Measurements from ENCODE around the gene RPS21. TPM values are rescaled to one million over a fixed set of nuclear protein-coding genes. Genes with fewer than 3 reads are reported as not detected.

Gene RPS21
- total and polyA plus RNA-seq, 2 of the 13 experiments (the other 11 are each of a cell fraction or from before 2014, with no cell fraction given) = 2,647 to 11,063 TPM

DNA sequence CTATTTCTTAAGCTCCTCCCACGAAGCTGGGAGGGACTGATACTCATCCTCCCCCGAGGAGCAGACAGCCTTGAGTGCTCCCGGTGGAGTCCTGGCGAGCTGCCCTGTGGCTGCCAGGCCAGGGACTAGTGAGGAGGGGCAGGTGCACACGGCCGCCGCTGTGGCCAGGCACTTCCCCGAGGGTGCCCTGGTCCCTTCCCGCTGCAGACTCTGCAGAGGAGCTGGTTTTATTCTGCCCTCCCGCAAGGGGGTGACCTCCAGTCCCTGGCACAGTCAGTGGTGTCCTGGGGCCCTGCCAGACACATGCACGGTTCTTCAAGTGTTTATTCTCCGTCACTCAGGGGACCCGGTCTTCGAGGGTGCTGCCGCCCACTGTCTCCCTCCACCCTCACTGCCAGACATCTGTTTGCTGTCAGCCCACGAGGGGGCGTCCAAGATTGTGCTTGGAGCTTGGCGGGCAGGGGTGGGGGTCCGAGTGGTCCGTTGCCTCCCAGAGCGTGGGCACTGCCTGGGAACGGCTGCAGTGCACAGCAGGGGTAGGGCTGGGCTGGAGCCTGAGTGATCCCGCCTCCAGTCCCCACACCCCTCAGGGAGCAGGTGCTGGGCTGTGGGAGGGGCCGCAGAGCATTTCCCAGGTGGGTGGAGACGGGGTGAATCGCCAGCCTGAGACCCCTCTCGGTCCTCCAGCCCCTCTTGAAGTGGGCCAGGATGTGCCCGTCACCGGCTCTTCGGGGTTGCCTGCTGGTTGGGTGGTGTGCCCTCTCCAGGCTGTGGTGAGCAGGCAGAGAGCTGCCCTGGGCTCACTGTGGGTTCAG lies 23.2 kb downstream of the RPS21 start (continued):
- TF ChIP-seq MTA1 (CRISPR knock-in tag; IDR thresholded peaks at IDR 0.05; ENCODE audit: borderline replicate concordance) (peak; percentile 74), ZNF547 (CRISPR knock-in tag; IDR thresholded peaks at IDR 0.05) (0 out of 2 replicates have a peak, but pooled peaks have one; percentile 83), DMTF1 (CRISPR knock-in tag; IDR thresholded peaks at IDR 0.05) (no peak), ZFYVE20 (CRISPR knock-in tag; IDR thresholded peaks at IDR 0.05; ENCODE audit: borderline replicate concordance, low read depth) (no peak), ZNF292 (CRISPR knock-in tag; IDR thresholded peaks at IDR 0.05; ENCODE audit: borderline replicate concordance, low read depth) (peak; percentile 86), SMARCC2 (IDR thresholded peaks at IDR 0.05) (no peak), ZBTB3 (CRISPR knock-in tag; IDR thresholded peaks at IDR 0.05; ENCODE audit: borderline replicate concordance, low read depth) (no peak), ZNF746 (CRISPR knock-in tag; IDR thresholded peaks at IDR 0.05) (0 out of 2 replicates have a peak, but pooled peaks have one; percentile 4), BRF2 (CRISPR knock-in tag; IDR thresholded peaks at IDR 0.05) (no peak), XRCC5 (optimal IDR thresholded peaks at IDR 0.05; ENCODE audit: low read length) (peak; percentile 85), SALL2 (CRISPR knock-in tag; IDR thresholded peaks at IDR 0.05) (peak; percentile 45; the same call in 1 of the 2 replicates), ZNF558 (CRISPR knock-in tag; IDR thresholded peaks at IDR 0.05; ENCODE audit: borderline replicate concordance) (peak; percentile 65; the same call in 1 of the 2 replicates), ARID3A (IDR thresholded peaks at IDR 0.05; ENCODE audit: low read depth, low read length) (no peak), ZNF3 (CRISPR knock-in tag; IDR thresholded peaks at IDR 0.05) (no peak), ZNF329 (CRISPR knock-in tag; IDR thresholded peaks at IDR 0.05; ENCODE audit: low read depth) (0 out of 2 replicates have a peak, but pooled peaks have one; percentile 26), ARNT2 (CRISPR knock-in tag; IDR thresholded peaks at IDR 0.05; ENCODE audit: low read depth) (no peak; the same call in 1 of the 2 replicates)
- TF ChIP-seq, protein P1, sequence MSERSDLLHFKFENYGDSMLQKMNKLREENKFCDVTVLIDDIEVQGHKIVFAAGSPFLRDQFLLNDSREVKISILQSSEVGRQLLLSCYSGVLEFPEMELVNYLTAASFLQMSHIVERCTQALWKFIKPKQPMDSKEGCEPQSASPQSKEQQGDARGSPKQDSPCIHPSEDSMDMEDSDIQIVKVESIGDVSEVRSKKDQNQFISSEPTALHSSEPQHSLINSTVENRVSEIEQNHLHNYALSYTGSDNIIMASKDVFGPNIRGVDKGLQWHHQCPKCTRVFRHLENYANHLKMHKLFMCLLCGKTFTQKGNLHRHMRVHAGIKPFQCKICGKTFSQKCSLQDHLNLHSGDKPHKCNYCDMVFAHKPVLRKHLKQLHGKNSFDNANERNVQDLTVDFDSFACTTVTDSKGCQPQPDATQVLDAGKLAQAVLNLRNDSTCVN (CRISPR knock-in tag; IDR thresholded peaks at IDR 0.05; ENCODE audit: borderline replicate concordance) = no peak
- TF ChIP-seq, protein P2, sequence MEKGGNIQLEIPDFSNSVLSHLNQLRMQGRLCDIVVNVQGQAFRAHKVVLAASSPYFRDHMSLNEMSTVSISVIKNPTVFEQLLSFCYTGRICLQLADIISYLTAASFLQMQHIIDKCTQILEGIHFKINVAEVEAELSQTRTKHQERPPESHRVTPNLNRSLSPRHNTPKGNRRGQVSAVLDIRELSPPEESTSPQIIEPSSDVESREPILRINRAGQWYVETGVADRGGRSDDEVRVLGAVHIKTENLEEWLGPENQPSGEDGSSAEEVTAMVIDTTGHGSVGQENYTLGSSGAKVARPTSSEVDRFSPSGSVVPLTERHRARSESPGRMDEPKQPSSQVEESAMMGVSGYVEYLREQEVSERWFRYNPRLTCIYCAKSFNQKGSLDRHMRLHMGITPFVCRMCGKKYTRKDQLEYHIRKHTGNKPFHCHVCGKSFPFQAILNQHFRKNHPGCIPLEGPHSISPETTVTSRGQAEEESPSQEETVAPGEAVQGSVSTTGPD (CRISPR knock-in tag; IDR thresholded peaks at IDR 0.05) = no peak
- TF ChIP-seq, protein P3, sequence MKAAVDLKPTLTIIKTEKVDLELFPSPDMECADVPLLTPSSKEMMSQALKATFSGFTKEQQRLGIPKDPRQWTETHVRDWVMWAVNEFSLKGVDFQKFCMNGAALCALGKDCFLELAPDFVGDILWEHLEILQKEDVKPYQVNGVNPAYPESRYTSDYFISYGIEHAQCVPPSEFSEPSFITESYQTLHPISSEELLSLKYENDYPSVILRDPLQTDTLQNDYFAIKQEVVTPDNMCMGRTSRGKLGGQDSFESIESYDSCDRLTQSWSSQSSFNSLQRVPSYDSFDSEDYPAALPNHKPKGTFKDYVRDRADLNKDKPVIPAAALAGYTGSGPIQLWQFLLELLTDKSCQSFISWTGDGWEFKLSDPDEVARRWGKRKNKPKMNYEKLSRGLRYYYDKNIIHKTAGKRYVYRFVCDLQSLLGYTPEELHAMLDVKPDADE (CRISPR knock-in tag; IDR thresholded peaks at IDR 0.05) = no peak

Measured in HepG2 (cell line).